ENCODE measurements around the gene SH3PXD2B.

The SH3PXD2B gene

DNA sequence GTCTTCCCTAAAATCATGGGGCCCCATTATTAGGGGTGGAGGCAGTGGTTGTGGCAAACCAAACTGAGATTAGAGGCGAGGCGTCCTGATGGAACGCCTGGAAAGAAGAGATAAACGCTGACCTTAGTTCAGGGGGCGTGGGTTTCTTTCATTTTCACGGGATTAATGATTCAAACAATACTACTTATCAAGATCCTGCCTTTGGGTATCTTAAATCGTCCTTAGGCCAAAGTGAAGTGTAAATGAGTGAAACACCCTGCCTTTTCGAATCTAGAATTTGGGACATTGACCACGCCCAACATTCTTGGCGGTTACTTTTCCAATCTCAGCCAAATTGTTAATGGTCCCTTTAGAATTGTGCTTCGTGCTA, 169.7 kb downstream of the SH3PXD2B start:
- TF ChIP-seq, protein P1, sequence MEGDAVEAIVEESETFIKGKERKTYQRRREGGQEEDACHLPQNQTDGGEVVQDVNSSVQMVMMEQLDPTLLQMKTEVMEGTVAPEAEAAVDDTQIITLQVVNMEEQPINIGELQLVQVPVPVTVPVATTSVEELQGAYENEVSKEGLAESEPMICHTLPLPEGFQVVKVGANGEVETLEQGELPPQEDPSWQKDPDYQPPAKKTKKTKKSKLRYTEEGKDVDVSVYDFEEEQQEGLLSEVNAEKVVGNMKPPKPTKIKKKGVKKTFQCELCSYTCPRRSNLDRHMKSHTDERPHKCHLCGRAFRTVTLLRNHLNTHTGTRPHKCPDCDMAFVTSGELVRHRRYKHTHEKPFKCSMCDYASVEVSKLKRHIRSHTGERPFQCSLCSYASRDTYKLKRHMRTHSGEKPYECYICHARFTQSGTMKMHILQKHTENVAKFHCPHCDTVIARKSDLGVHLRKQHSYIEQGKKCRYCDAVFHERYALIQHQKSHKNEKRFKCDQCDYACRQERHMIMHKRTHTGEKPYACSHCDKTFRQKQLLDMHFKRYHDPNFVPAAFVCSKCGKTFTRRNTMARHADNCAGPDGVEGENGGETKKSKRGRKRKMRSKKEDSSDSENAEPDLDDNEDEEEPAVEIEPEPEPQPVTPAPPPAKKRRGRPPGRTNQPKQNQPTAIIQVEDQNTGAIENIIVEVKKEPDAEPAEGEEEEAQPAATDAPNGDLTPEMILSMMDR (IDR thresholded peaks at IDR 0.05; ENCODE audit: extremely low read depth, missing control alignments), result no peak
- no peak for DNase-seq (ENCODE audit: low spot score)

DNA sequence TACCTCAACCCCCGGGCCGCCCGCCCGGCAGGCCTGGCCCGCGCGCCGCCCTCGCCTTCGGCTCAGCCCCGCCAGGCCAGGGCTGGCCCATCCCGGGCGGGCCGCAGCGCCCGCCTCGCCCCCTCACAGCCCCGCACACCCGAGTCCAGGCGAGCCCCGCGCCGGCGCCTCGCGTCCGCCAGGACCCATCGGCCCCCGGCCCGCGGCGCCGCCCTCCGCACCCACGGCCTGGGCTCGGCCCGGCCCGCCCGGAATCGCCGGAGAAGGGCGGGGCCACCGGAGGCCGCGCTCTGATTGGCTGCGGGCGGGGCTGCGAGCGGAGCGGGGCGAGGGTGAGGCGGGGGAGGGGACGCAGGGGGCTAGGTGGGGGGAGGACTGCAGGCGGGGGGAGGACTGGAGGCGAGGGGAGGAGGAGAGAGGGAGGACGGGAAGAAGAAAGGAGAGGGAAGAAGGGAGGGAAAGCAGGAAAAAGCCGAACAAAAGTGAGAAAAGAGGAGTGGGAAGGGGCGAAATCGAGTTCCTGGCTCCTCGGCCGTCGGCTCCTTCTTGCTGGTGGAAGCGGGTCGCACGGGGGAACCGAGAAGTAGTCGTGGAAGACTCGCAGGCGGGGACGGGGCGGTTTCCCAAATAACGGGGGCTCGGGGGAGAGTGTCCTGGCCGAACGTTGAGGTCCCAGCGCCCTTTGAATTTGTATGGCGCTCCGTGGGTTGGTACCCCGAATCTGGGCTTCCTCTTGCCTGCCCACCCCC, 170.3 kb downstream of the SH3PXD2B start:
- TF ChIP-seq, protein P1 (IDR thresholded peaks at IDR 0.05; ENCODE audit: extremely low read depth, missing control alignments), result no peak
- DNase-seq (ENCODE audit: low spot score), result peak; percentile 97

DNA sequence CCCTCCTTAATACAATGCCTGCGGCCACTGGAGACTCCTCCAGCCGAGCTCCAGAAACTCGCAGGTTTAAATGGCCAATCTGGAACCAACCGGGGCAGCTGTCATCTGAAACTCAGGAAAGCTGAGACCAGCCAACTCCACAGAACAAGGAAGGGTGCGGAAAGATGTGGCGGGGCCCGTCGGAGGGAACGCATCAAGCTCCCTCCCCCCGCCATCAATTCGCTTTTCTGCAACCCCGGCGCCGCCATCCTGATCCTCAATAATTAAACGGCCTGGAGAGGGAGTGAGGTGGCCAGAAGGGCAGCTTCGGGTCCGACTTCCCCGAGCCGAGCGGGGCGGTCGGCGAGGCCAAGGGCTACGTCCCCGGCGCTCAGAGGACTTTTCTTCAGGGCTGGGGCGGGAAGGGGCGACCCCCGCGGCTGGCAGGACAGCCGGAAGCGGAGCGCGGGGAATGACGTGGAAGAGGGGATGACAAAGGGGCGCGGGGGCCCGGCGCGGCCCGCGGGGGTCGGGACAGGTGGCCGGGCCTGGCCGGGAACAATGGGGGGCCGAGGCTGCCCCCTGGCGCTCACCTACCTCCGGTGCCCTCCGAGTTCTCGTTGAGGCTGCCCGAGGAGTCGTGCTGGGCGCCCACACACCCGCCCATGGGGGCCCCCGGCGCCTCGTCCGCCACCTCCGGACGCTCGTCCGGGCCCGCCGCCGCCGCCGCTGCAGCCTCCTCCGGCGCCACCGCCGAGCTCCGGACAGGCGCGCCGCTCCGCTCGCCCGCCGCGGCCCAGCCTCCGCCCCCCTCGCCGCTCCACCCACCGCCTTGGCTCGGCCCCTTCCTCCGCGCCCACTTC, 171.1 kb downstream of the SH3PXD2B start, which contains the start of gene UBTD2:
Gene UBTD2 (minus strand): TSS at position 745 of the 842 bp plus-strand sequence. CDS start 99 bp downstream, at position 646.
- DNase-seq (ENCODE audit: low spot score), result peak; percentile 96
- TF ChIP-seq, protein P1 (IDR thresholded peaks at IDR 0.05; ENCODE audit: extremely low read depth, missing control alignments), result peak; percentile 52

DNA sequence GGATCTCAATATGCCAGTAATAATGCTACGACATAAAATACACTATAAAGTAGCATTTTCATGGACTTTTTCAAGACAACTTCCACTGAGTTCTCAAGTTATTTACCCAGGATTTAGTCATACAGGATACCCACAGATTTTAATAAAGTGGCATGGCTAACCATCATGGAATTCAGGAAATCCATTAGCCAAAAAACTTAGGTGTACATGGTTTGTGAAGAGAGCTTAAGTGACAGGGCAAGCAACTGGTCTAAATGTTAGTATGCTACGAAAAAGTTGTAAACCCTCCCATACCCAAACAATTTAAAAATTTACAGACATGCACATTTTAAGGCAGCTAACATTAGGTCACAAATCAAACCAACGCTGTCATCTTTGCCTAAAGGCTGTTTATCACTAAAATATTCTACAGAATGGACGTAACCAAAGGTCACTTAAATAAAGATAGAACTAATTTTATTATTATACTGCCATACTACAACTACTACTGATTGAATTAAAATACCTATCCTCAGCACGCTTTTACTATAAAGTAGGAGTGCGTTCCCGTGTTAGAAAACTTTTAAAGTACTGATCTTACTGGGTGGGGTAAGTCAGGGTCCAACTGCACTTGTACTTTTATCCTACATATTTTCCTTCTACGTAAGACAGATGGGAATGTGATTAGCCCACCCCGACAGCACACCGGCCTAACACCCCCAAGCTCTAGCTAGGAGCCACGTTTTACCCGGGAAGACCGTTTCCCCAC, 171.9 kb downstream of the SH3PXD2B start:
- DNase-seq (ENCODE audit: low spot score), result no peak
- TF ChIP-seq, protein P1 (IDR thresholded peaks at IDR 0.05; ENCODE audit: extremely low read depth, missing control alignments), result no peak

DNA sequence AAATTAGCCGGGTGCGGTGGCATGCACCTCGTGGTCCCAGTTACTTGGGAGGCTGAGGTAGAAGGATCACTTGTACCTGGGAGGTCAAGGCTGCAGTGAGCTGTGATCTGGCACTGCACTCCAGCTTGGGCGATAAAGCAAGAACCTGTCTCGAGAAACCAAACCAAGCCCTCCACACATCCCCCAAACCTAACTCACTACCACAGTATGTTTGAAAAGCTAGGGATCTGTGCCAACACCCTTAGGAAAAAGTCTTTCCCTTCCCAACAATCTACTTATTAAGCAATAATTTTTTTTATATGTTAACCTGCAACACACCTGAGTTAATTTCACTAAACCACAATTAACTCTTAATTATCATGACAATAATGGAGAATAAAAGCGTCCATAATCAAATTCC, 173.0 kb downstream of the SH3PXD2B start:
- TF ChIP-seq, protein P1 (IDR thresholded peaks at IDR 0.05; ENCODE audit: extremely low read depth, missing control alignments), result no peak
- DNase-seq (ENCODE audit: low spot score), result no peak

DNA sequence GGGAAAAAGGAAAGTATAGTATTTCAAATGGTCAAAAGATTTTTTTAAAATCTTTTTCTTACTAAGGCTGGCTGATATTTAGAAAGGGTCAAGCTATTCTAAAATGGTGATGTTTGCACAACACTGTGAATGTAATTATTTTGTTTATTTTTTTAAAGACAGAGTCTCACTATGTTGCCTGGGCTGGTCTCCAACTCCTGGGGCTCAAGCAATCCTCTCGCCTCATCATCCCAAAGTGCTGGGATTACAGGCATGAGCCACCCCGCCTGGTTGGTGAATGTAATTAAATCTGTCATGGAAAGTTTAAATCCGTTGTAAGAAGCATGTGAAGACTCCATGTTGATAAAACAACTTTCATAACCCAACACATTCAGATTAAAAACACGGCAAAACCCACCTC, 173.4 kb downstream of the SH3PXD2B start:
- TF ChIP-seq, protein P1 (IDR thresholded peaks at IDR 0.05; ENCODE audit: extremely low read depth, missing control alignments), result no peak
- no peak for DNase-seq (ENCODE audit: low spot score)
